ENCODE measurements around the gene FBXL17.
"Not testable (repeated sequence)": the region's sequence is repeated elsewhere in the genome, so short reads cannot be mapped to it uniquely, and the experiment has no call there.

Gene FBXL17

DNA sequence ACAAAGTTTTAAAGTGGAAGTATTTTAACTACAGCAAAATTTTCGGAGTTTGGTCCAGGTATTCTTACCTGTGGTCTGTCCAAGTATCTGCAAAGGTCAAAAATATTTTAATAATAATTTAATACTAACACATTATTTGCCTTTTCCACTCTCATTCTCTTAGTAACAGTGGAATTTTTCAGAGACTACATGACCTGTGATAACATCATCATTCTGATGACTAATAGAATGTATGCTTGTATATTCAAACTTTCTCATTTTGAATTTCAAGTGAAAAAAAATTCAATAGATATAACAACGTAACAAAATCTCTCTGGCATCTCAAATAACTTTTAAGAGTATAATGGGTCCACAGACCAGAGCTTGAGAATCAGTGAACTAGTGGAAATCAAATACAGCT, 78.3 kb downstream of the FBXL17 start:
- DNase-seq (ENCODE audit: low spot score): no peak

GRCh38 chr5:108303086-108303485, 78.8 kb downstream of the FBXL17 start:
- no peak for DNase-seq (ENCODE audit: low spot score)

DNA sequence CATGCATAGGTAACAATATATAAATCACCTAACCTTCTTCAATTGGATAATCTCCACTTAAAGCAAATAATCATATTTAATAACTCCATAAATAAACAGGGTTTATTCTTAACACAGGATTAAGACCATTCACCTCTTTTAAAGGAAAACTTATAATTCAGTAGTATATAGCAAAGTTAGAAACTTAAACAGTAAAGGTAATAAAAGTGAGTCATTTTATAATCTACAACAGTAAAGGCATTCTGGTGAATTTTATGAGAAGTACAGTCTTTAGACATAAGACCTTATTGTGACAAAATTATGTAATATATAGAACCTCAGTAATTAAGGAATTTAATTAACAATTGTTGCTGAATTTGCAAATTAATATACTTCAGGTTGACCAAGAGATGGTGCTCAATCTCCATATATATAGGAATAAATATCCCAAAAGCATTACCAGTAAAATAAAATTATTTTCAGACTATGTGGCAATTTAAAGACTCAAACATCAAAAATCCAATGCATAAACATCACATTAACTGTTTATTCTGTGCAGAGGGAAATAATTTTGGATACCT, 84.8 kb downstream of the FBXL17 start:
- DNase-seq (ENCODE audit: low spot score): no peak

- DNase-seq (ENCODE audit: low spot score): no peak
These were observed 86.1 kb downstream of the FBXL17 start for GRCh38 chr5:108295578-108296368.

DNA sequence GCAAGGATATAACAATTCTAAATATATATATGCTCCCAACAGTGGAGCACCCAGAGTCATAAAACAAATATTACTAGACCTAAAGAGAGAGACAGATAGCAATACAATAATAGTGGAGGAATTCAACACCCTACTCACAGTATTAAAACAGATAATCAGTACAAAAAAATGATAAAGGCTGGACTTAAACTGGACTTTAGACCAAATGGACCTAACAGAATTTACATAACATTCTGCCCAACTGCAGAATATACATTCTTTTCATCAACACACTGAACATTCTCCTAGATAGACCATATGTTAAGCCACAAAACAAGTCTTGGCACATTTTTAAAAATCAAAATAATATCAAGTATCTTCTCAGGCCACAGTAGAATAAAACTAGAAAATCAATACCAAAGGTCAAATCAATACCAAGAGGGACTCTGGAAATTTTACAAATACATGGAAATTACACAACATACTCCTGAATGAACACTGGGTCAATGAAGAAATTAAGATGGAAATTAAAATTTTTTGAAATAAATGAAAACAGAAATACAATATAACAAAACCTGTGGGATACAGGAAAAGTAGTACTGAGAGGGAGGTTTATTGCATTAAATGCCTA, 100.8 kb downstream of the FBXL17 start:
- DNase-seq (ENCODE audit: low spot score): no peak

DNA sequence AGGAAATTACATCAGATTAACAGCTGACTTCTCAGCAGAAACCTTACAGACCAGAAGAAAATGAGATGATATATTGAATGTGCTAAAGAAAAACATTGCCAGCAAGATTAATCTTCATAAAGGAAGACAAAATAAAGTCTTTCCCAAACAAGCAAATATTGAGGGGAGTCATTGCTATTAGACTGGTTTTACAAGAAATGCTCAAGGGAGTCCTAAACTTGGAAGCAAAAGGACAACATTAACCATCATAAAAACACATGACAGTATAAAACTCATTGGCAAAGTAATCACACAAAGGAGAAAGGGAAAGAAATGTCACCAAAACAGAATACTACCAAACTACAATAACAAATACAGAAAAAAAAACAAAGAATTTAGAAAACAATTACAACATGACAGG, 101.7 kb downstream of the FBXL17 start:
- no peak for DNase-seq (ENCODE audit: low spot score)

DNA sequence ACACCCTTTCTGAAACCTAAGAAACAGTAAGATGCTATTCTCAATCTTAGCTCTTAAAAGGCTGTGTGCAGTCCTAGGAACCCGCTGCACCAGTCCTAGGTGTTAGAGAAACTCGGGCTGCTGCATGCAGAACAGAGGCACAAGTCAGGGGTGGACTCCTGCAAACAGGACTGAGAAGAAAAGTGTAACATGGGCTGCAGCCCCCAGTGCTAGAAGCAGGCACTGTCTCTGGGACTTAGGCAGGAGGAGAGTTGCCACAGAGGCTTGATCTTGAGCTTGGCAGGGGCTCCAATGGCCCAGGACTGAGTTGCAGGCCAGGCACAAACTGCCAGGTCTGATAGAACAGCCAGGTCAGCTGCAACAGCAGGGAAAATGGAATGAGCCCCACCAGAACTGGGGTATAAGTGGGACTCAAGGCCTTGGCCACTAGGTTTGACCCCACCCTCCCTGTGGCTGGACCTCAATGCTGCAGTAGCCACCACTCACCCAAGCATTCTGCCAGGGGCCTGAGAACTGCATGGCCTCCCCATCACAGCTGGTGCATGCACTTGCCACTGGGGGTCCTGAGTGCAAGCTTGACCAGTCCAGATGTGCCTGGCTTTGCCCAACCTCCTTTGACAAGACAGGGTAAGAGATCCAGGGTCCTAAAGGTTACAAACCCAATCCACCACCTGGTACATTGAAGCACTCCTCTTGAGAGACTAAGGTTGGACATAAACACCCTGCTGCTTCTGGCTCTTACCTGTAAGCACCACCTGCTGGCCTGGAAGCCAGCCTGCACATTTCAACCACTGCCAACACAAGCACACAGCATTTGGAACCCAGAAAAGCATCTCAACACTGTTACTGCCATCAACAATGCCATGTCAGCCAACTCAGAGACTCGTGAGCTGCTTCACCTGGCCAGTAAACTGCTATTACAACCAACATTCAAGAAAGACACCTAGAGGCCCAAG, 103.3 kb downstream of the FBXL17 start:
- DNase-seq (ENCODE audit: low spot score): no peak

GRCh38 chr5:108276187-108277050, 105.5 kb downstream of the FBXL17 start:
- DNase-seq (ENCODE audit: low spot score): no peak

DNA sequence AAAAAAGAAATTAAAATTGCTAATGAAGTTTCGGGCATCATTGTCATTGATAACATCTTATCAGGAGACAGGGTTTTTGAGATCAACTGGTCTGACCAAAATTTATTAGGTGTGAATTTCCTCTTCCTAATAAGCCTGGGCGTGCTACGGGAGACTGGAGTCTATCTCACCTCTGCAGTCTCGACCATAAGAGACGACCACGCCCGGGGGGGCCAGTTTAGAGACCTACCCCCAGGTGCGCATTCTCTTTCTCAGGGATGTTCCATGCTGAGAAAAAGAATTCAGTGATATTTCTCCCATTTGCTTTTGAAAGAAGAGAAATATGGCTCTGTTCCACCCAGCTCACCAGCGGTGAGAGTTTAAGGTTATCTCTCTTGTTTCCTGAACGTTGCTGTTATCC, 107.8 kb downstream of the FBXL17 start:
- not testable (repeated sequence) for DNase-seq (ENCODE audit: low spot score)

- no peak for DNase-seq (ENCODE audit: low spot score)
These were observed 110.8 kb downstream of the FBXL17 start for GRCh38 chr5:108271127-108271526.

- no peak for DNase-seq (ENCODE audit: low spot score)
These were observed 115.7 kb downstream of the FBXL17 start for GRCh38 chr5:108266242-108266641.

GRCh38 chr5:108264533-108264932, 117.4 kb downstream of the FBXL17 start:
- no peak for DNase-seq (ENCODE audit: low spot score)

GRCh38 chr5:108263338-108263737, 118.6 kb downstream of the FBXL17 start:
- no peak for DNase-seq (ENCODE audit: low spot score)

- no peak for DNase-seq (ENCODE audit: low spot score)
These were observed 121.1 kb downstream of the FBXL17 start for GRCh38 chr5:108260858-108261170.

DNA sequence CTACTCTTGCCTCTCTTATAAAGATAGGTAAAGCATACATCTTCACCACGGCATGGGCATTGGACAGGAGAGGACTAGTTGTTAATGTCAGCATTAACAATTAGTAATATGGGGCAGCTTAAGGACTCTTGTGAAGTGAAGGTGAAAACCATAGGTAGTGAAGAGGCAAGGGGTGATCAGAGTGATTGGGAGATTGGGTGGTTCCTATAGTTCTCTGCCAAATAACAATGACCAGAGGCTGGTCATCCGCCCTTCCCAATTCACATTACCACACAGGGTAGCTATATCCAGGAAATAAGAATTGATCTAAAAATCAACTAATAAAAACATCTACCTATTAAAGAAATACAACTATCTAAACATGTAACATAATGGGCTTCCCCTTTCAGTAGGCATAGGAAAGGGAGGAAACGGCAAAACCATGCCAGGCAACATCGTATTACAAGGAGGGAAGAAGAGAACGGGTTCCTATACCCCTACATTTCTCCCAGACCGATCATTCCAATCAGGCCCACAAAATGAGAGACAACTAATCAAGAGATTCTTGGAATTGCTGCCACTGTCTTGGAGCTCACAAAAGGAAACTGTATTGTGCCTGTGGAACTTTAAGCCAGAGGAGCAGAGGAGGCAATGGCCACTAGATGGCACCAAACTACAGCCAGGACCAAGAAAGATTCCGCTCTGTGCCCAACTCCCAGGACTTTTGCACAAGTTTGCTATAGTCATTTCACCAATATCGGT, 121.6 kb downstream of the FBXL17 start:
- DNase-seq (ENCODE audit: low spot score): peak; percentile 92

DNA sequence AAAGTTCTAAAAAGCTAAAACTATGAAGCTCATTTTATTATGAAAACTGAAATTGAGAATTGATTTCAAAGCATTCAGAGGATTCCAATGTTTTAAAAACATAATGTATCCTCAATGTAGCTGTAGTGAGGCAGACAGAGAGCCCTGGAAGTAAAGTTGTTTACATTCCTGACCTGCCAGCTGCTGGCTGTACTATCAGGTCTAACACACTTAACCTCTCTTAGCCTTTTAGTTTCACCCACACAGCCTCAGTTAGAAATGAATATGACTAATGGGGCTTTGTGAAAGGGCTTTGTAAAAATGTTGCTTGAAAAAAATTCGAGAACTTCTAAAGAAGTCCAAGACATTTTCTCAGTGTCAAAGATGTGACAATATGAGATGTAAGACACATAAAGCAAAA, 122.6 kb downstream of the FBXL17 start:
- DNase-seq (ENCODE audit: low spot score): no peak

GRCh38 chr5:108257996-108258395, 123.9 kb downstream of the FBXL17 start:
- no peak for DNase-seq (ENCODE audit: low spot score)

- no peak for DNase-seq (ENCODE audit: low spot score)
These were observed 126.4 kb downstream of the FBXL17 start for GRCh38 chr5:108255468-108255867.

- no peak for DNase-seq (ENCODE audit: low spot score)
These were observed 130.5 kb downstream of the FBXL17 start for GRCh38 chr5:108251350-108251749.

DNA sequence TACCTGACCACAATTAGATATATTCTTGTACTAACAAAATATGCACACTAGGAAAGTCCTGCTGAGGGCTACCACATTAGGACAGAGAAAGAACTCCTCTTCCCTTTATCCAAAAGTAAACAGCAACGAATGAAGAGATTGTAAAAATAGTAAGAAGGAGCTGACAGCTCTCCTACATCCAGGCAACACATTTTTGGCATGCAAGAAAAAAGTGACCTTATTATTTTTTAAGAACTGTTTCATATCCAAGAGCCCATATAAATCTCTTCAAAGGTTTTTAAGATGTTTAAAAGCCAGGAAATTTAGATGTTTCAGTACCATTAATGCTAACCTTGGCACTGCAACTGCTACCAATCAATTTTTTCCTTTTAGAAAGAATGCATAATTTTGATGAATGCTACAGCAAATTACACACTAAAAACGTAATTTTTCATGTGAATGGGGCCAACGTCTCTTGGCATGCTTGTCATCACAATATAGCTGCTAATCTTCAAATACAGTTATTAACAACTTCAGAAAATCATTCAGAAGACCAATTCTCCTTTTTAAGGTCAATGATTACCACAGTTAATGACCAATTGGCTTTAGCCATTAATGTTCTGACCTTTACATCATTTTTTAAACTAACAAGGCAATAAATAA, 132.0 kb downstream of the FBXL17 start:
- DNase-seq (ENCODE audit: low spot score): no peak

Data from Ammon's horn (tissue), 1 donor.